ENCODE measurements around the gene ANXA11.

The ANXA11 gene

GRCh38 chr10:80158126-80158525 is 47.2 kb downstream of the ANXA11 start:
- Histone ChIP-seq H3K4me2 (peak overlapping the region; percentile 54), H3K27ac (peak overlapping the region; percentile 52), H3K9ac (peak overlapping the region; percentile 3; the same call in 1 of the 2 replicates)

GRCh38 chr10:80157561-80157960 is 47.8 kb downstream of the ANXA11 start:
- Histone ChIP-seq H3K36me3 (peaks cover 91% of the 10 kb centered on the region), H3K9ac (0 out of 2 replicates have a peak overlapping the region, but pooled peaks have one; percentile 3), H3K4me1 (peaks cover 31% of the 10 kb centered on the region), H3K27me3 (no peaks in the 10 kb centered on the region), H3K4me3 (no peak overlapping the region), H4K20me1 (0 out of 2 replicates have a peak, but pooled peaks cover 6% of the 10 kb centered on the region), H3K9me3 (no peaks in the 10 kb centered on the region), H3K4me2 (peak overlapping the region; percentile 54), H3K27ac (peak overlapping the region; percentile 52; the same call in 1 of the 2 replicates)
- TF ChIP-seq Cebpa-rat (IDR thresholded peaks at IDR 0.05): no peak

More at GRCh38 chr10:80158126-80158525, 47.2 kb downstream of the ANXA11 start:
- no peak overlapping the region for H3K4me3 ChIP-seq
- TF ChIP-seq Cebpa-rat (IDR thresholded peaks at IDR 0.05): no peak
- peaks cover 31% of the 10 kb centered on the region for H3K4me1 ChIP-seq
- H3K9me3 ChIP-seq: no peaks in the 10 kb centered on the region
- no peaks in the 10 kb centered on the region for H3K27me3 ChIP-seq
- H3K36me3 ChIP-seq: peaks cover 91% of the 10 kb centered on the region
- H4K20me1 ChIP-seq: 0 out of 2 replicates have a peak, but pooled peaks cover 6% of the 10 kb centered on the region

GRCh38 chr10:80156216-80156615 is 49.1 kb downstream of the ANXA11 start:
- no peak overlapping the region for H3K9ac ChIP-seq
- 0 out of 2 replicates have a peak, but pooled peaks cover 6% of the 10 kb centered on the region for H4K20me1 ChIP-seq
- no peak overlapping the region for H3K27ac ChIP-seq
- peaks cover 31% of the 10 kb centered on the region for H3K4me1 ChIP-seq
- H3K36me3 ChIP-seq: peaks cover 90% of the 10 kb centered on the region
- no peak overlapping the region for H3K4me3 ChIP-seq
- H3K4me2 ChIP-seq: no peak overlapping the region
- no peaks in the 10 kb centered on the region for H3K9me3 ChIP-seq
- TF ChIP-seq Cebpa-rat (IDR thresholded peaks at IDR 0.05): no peak
- no peaks in the 10 kb centered on the region for H3K27me3 ChIP-seq

GRCh38 chr10:80155696-80156215 is 49.6 kb downstream of the ANXA11 start:
- peak overlapping the region; percentile 35; the same call in 1 of the 2 replicates for H3K27ac ChIP-seq
- H4K20me1 ChIP-seq: 0 out of 2 replicates have a peak, but pooled peaks cover 6% of the 10 kb centered on the region
- peaks cover 31% of the 10 kb centered on the region for H3K4me1 ChIP-seq
- H3K36me3 ChIP-seq: peaks cover 89% of the 10 kb centered on the region
- H3K27me3 ChIP-seq: no peaks in the 10 kb centered on the region
- TF ChIP-seq Cebpa-rat (IDR thresholded peaks at IDR 0.05): no peak
- H3K9me3 ChIP-seq: no peaks in the 10 kb centered on the region
- H3K9ac ChIP-seq: no peak overlapping the region
- H3K4me2 ChIP-seq: no peak overlapping the region
- no peak overlapping the region for H3K4me3 ChIP-seq

GRCh38 chr10:80154978-80155695 is 50.2 kb downstream of the ANXA11 start:
- H3K27me3 ChIP-seq: no peaks in the 10 kb centered on the region
- peaks cover 89% of the 10 kb centered on the region for H3K36me3 ChIP-seq
- 0 out of 2 replicates have a peak, but pooled peaks cover 6% of the 10 kb centered on the region for H4K20me1 ChIP-seq
- no peak overlapping the region for H3K9ac ChIP-seq
- TF ChIP-seq Cebpa-rat (IDR thresholded peaks at IDR 0.05): no peak
- H3K4me1 ChIP-seq: peaks cover 28% of the 10 kb centered on the region
- no peak overlapping the region for H3K4me3 ChIP-seq
- H3K27ac ChIP-seq: peak overlapping the region; percentile 35; the same call in 1 of the 2 replicates
- H3K4me2 ChIP-seq: no peak overlapping the region
- no peaks in the 10 kb centered on the region for H3K9me3 ChIP-seq

- Histone ChIP-seq H3K27me3 (no peaks in the 10 kb centered on the region), H3K36me3 (peaks cover 88% of the 10 kb centered on the region), H4K20me1 (0 out of 2 replicates have a peak, but pooled peaks cover 3% of the 10 kb centered on the region), H3K4me1 (peaks cover 22% of the 10 kb centered on the region), H3K4me2 (no peak overlapping the region), H3K9me3 (no peaks in the 10 kb centered on the region), H3K9ac (no peak overlapping the region), H3K4me3 (no peak overlapping the region), H3K27ac (no peak overlapping the region)
- no peak for TF ChIP-seq Cebpa-rat (IDR thresholded peaks at IDR 0.05)
Observed at GRCh38 chr10:80154626-80154977, 50.7 kb downstream of the ANXA11 start.

GRCh38 chr10:80153460-80153859 is 51.9 kb downstream of the ANXA11 start:
- no peak overlapping the region for H3K4me2 ChIP-seq

GRCh38 chr10:80152820-80153219 is 52.5 kb downstream of the ANXA11 start:
- no peak for TF ChIP-seq Cebpa-rat (IDR thresholded peaks at IDR 0.05)
- peaks cover 91% of the 10 kb centered on the region for H3K36me3 ChIP-seq
- no peak overlapping the region for H3K27ac ChIP-seq

More at GRCh38 chr10:80153460-80153859, 51.9 kb downstream of the ANXA11 start:
- no peak overlapping the region for H3K9ac ChIP-seq
- TF ChIP-seq Cebpa-rat (IDR thresholded peaks at IDR 0.05): no peak
- peaks cover 90% of the 10 kb centered on the region for H3K36me3 ChIP-seq
- no peak overlapping the region for H3K4me3 ChIP-seq
- H3K27me3 ChIP-seq: no peaks in the 10 kb centered on the region
- no peaks in the 10 kb centered on the region for H4K20me1 ChIP-seq
- no peaks in the 10 kb centered on the region for H3K9me3 ChIP-seq
- H3K4me1 ChIP-seq: peaks cover 11% of the 10 kb centered on the region
- no peak overlapping the region for H3K27ac ChIP-seq

GRCh38 chr10:80150172-80150571 is 55.2 kb downstream of the ANXA11 start:
- no peaks in the 10 kb centered on the region for H3K27me3 ChIP-seq
- no peak for TF ChIP-seq Cebpa-rat (IDR thresholded peaks at IDR 0.05)
- H3K27ac ChIP-seq: no peak overlapping the region
- no peaks in the 10 kb centered on the region for H3K9me3 ChIP-seq
- peaks cover 67% of the 10 kb centered on the region for H3K36me3 ChIP-seq
- no peaks in the 10 kb centered on the region for H4K20me1 ChIP-seq
- H3K9ac ChIP-seq: no peak overlapping the region
- peaks cover 8% of the 10 kb centered on the region for H3K4me1 ChIP-seq
- no peak overlapping the region for H3K4me2 ChIP-seq
- H3K4me3 ChIP-seq: no peak overlapping the region

More at GRCh38 chr10:80152820-80153219, 52.5 kb downstream of the ANXA11 start:
- Histone ChIP-seq H4K20me1 (no peaks in the 10 kb centered on the region), H3K27me3 (no peaks in the 10 kb centered on the region), H3K9ac (no peak overlapping the region), H3K4me2 (no peak overlapping the region), H3K4me1 (peaks cover 5% of the 10 kb centered on the region), H3K4me3 (no peak overlapping the region), H3K9me3 (no peaks in the 10 kb centered on the region)

GRCh38 chr10:80149123-80149522 is 56.2 kb downstream of the ANXA11 start:
- H3K27me3 ChIP-seq: no peaks in the 10 kb centered on the region
- no peak overlapping the region for H3K27ac ChIP-seq
- no peaks in the 10 kb centered on the region for H4K20me1 ChIP-seq
- H3K4me1 ChIP-seq: peaks cover 18% of the 10 kb centered on the region
- TF ChIP-seq Cebpa-rat (IDR thresholded peaks at IDR 0.05): no peak
- no peaks in the 10 kb centered on the region for H3K9me3 ChIP-seq
- no peak overlapping the region for H3K4me3 ChIP-seq
- H3K36me3 ChIP-seq: peaks cover 56% of the 10 kb centered on the region
- no peak overlapping the region for H3K4me2 ChIP-seq
- no peak overlapping the region for H3K9ac ChIP-seq

Data from BLaER1 (cell line).